GM19468 (cell line): ENCODE data around the gene TRIM9.

Experiments used
- ATAC-seq: cut with Tn5 transposase; IDR thresholded peaks from one replicate; pipeline ENCODE4 v1.9.1; 2021; ENCODE audit warnings: mild to moderate bottlenecking, moderate library complexity, moderate number of reproducible peaks; ENCODE audit not compliant: unreplicated experiment; ENCODE audit errors: extremely low read depth

TRIM9 gene

DNA sequence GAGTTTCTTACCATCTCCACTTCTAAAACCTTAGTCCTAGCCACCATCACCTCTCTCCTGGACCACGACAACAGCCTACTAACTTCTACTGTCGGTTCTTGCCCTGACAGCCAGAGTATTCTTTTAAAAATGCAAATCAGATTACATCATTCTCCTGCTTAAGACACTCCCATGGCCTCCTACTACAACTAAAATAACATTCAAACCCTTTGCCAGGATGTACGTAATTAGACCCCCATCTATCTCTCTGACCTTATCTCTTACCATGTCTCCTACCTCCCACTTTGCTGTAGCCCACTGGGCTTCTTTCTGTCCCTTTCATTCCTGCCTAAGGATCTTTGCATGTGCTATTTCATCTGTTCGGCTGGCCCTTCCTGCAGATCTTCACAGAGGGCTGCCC is 27.6 kb downstream of the TRIM9 start:
- ATAC-seq: no peak

- ATAC-seq: no peak
Observed at GRCh38 chr14:51066576-51066975, 28.3 kb downstream of the TRIM9 start.

- ATAC-seq: no peak
Observed at GRCh38 chr14:51059032-51059431, 35.9 kb downstream of the TRIM9 start.

DNA sequence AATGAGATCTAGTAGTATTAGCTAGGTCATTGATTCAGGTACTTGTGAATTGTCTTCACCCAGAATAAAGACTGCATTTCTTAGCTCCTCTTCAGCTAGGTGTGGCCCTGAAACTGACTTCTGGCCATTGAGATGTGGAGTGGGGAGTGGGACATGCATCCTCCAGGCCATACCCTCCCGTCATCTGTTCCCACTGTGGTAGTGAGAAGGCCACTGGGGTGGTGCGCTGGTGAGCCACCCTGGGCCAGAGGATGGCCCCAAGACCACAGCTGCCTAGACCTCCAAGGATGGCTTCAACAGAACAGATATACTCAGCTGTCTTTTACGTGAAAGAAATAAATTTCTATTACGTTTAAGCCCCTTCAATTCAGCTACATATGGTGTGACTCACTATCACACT is 36.5 kb downstream of the TRIM9 start:
- ATAC-seq: no peak

DNA sequence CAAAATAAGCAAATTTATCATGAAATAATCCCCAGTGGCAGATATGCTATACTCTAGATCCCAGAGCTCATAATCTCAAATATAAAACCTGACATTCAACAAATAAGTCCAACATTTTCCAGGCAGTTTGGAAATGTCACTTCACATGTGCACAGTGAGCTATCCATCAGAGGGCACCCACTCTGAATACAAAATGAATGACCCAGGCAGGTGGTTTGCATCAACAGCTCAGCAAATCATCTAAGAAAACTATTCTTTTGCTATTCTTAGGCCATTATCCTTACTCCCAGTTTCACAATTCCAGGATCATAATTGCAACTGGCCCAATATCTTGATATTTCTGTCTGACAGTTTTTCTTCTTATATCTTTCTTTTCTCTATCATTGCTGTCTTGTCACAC is 38.5 kb downstream of the TRIM9 start:
- ATAC-seq: no peak

DNA sequence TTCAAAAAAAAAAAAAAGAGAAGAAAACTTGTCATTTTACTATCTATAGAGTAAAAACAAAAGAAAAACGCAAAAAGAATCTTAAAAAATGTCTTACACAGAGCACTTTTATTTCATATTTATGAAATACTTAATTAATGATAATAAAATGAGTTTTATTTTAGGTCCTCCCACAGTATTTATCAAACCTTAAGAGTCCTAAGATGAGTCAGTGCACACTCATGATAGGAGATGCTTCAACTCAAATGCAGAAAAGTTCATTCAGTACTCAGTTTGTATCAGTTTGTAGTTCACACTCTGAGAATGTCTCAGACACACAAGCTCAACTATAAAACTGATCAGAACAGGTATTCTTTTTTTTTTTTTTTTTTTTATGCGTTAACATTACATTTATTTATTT is 41.7 kb downstream of the TRIM9 start:
- no peak for ATAC-seq

DNA sequence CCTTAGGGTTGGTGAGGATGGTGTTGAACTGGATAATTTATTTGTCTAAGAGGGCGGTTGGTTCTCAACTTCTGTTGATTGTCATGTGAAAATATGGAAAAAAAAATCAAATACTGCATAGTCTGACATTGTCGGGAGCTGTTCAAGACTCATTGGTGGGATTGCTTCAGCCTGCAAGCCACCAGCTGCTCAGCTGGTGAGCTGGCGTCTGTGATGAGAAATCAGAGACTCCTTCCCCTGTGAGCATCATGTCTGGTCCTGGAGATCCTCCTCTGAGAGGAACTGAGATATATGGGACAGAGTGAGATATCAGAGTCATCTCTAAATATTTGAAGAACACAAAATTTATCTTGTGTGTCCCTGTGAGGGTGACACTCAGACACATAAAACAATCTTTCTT is 49.9 kb downstream of the TRIM9 start:
- ATAC-seq: no peak

- no peak for ATAC-seq
Observed at GRCh38 chr14:51041883-51042282, 53.0 kb downstream of the TRIM9 start.

DNA sequence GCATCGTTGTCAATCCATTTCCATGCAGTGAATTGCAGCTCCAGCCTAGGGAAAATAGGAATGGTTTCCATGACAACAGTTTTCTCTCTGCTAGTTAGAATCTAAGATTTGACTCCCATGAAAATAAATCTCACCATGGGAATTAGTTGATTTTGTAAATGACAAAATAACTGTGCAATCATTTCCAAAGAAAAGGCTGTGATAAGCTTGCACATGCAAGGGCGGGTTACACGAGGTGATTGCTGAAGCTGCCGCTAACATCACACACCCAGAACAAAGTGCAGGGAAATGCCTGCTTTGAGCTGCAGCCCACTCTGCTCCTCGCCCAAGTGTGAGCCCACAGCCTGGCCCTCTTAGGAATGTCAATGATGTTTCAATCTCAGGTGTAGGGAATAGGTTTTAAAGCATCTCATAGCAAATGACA is 53.8 kb downstream of the TRIM9 start:
- ATAC-seq: no peak

GRCh38 chr14:51039252-51039651 is 55.7 kb downstream of the TRIM9 start:
- no peak for ATAC-seq

GRCh38 chr14:51035611-51036192 is 59.2 kb downstream of the TRIM9 start:
- ATAC-seq: no peak

DNA sequence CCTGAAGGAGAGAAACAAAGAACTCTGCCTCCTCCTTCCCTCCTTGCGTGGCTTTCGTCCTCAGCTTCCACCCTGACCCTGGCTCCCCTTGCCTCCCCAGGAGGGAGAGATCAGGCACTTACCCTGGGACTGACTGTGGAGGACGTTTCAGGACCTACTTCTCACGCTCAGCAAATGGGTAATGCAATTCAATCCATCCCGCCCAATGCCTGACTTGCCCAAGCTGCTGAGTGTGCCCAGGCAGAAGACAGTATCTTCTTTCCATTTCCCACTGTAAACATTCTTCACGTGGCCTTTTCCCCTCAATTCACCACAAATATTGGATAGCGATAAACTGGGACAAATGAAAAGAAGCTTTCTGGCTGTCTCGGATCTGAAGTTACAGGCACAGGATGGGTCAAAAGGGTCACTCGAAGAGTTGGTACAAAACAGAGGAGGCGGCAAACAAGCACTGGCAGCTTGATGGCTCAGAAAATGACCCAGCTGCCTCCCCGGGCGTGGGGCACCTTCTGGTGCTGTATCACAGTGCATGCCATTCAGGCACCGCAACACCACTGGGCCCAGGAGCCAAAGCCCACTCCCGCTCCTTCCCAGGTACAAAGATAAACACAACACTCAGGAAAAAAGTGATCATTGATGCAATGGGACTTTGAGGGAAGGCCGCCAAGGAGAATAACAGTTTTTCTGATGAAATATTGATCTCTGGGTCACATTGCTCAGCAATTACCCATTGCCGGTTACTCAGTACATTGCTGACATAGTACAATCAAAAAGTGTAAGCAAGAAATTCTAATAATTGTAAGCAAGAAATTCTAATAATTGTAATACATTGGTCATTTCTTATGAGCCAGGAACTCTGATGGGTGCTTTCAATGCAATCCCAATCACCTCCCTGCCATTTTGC is 65.8 kb downstream of the TRIM9 start:
- no peak for ATAC-seq

GRCh38 chr14:51028361-51028760 is 66.5 kb downstream of the TRIM9 start:
- ATAC-seq: no peak

- no peak for ATAC-seq
Observed at GRCh38 chr14:51024377-51024776, 70.5 kb downstream of the TRIM9 start.

DNA sequence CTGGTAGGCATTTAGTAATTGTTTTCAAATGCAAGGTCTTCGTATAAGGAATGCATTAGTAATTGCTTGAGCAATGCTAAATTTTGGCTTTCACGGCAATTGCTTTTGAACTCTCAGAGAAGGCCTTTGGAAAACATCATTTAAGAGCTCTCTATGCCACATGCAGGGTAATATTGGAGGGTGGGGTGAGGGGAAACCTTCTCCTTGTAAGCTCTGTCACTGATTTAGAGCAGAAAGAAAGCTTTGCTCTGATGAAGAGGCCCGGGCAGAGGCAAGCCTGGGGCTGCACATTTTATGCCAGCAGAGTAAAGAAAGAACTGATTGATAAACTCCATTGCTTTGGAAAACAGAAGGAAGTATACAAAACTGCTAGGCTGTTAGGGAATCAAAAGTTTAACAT is 70.9 kb downstream of the TRIM9 start:
- ATAC-seq: no peak

DNA sequence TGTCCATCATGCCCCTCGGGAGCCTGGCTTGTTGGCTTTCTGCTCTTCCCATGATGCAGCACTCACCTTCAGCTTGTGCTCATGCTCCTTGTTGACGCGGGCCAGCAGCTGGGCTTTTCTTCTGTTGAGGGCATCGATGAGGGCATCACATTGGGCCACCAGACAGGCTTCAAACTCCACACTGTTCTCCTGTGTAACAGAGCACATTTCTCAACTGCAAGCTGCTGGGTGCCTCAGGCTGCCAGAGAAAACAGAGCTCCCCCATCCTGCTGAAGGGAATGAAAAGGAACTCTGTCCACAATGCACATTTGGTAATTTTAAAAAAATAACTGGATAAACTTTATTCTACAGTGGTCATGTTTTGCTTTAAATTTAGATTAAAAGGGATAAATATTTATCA is 72.1 kb downstream of the TRIM9 start:
- no peak for ATAC-seq

DNA sequence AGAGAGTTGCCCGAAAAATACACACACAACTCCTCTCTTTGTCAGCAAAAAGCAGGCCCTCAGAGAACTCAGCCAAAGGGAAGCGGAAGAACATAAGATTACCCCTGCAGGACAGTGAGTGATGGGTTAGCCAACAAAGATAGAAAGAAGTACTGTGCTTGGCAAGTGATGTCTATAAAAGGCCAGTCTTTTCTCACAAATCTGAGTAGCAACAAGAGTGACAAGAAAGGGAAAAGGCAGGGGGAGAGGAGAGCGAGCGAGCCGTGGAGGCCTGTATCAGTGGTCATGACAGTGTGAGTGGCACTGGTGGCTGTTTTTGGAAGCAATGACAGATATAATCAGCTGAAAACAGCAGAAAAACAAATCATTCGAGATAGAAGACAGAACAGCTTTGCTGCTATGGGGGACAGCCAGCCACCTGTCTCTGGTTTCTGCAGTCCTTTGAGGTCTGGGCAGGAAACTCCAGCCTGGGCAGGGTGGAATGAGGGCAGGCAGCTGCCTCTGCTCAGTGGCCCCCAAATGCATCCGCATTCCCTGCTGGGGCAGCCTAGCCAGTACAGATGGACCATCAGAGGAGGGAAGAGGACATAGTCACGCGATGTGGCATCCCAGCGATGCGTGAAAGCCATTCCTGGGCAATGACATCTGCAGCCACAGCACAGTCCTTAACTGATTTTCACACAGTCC is 74.7 kb downstream of the TRIM9 start:
- no peak for ATAC-seq

- ATAC-seq: no peak
Observed at GRCh38 chr14:51019089-51019488, 75.8 kb downstream of the TRIM9 start.

GRCh38 chr14:51018521-51018920 is 76.4 kb downstream of the TRIM9 start:
- no peak for ATAC-seq

DNA sequence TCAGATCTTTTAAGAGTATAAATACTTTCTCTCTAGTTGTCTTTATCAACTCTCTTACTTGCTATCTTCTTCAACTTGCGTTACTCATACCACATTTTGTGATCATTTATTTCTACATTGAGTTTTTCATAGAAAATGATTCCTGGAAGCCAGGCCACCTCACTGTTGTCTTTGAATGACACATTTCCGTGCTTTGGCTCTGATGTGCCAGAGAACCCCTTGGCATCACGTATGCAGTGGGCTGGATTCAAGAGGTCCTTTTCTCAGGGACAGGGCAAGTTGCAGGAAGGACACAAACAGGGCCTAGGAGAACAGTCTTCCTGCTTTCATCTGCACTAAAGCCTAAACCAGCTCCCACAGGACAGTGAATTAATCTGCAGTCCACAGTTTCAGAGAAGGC is 80.3 kb downstream of the TRIM9 start:
- no peak for ATAC-seq

- no peak for ATAC-seq
Observed at GRCh38 chr14:51014086-51014485, 80.8 kb downstream of the TRIM9 start.
